ENCODE data around the gene XYLT1. TPM values are rescaled to one million over a fixed set of nuclear protein-coding genes. Genes with fewer than 3 reads are reported as not detected.

Gene XYLT1
- total RNA-seq, 2 experiments from 2014 or later, result 46.6 to 50.1 TPM

DNA sequence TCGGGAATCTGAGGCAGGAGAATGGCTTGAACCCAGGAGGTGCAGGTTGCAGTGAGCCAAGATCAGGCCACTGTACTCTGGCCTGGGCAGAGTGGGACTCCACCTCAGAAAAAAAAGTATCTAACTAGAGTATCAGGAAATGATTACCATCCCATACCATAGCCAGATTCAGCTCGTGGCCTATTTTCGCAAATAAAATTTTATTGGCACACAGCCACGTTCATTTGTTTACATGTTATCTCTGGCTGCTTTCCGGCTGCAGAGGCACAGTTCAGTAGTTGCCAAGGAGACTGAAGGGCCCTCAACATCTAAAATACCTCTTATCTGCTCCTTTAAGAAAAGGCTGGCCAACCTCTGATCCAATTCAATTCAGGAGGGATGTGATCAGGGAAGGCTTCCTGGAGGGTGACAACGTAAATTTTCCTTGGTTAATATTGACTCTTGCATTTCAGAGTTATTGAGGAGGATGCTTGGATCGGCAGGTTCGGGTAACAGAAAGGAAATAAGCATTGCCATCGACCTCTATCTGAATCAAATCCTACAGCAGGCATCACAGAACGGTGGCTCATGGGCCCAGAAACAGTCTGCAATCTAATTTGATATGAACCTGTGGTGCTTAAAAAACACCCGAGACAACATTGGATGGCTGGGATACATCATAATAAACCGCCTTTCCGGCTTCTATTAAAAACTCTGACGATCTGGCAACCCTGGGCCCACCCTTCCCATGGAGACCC is 73.8 kb downstream of the XYLT1 start:
- Mint-ChIP-seq H3K9me3 (peaks cover 10% of the 10 kb centered on the region), H3K4me3 (no peak overlapping the region), H3K4me1 (peaks cover 45% of the 10 kb centered on the region), H3K27me3 (no peaks in the 10 kb centered on the region), H3K36me3 (ENCODE audit: low read depth) (peaks cover 50% of the 10 kb centered on the region), H3K27ac (peak overlapping the region; percentile 57)
- DNase-seq, result peak; percentile 13
- POLR2A ChIA-PET, result no interaction called here
- CTCF ChIA-PET, result interaction anchor here (0.6 kb wide), 1 partner anchor 48 kb away, joined by 3 read pairs; no protein-coding TSS in a partner anchor

- ChIA-PET POLR2A (no interaction called here), CTCF (no interaction called here)
- no peaks in the 10 kb centered on the region for H3K27me3 Mint-ChIP-seq
- H3K27ac Mint-ChIP-seq, result peak overlapping the region; percentile 57
- H3K36me3 Mint-ChIP-seq (ENCODE audit: low read depth), result peaks cover 53% of the 10 kb centered on the region
- peaks cover 15% of the 10 kb centered on the region for H3K9me3 Mint-ChIP-seq
- no peak overlapping the region for H3K4me3 Mint-ChIP-seq
- H3K4me1 Mint-ChIP-seq, result peaks cover 48% of the 10 kb centered on the region
- DNase-seq, result no peak
Measured at GRCh38 chr16:17395849-17396480, 74.8 kb downstream of the XYLT1 start.

- Mint-ChIP-seq H3K4me3 (no peak overlapping the region), H3K9me3 (peaks cover 15% of the 10 kb centered on the region), H3K4me1 (peaks cover 48% of the 10 kb centered on the region), H3K36me3 (ENCODE audit: low read depth) (peaks cover 62% of the 10 kb centered on the region), H3K27ac (peak overlapping the region; percentile 31), H3K27me3 (no peaks in the 10 kb centered on the region)
- ChIA-PET POLR2A (no interaction called here), CTCF (interaction anchor here (1.2 kb wide), 1 partner anchor 18 kb away, joined by 3 read pairs; no protein-coding TSS in a partner anchor)
- peak; percentile 21 for DNase-seq
Measured at GRCh38 chr16:17392857-17393692, 77.7 kb downstream of the XYLT1 start.

DNA sequence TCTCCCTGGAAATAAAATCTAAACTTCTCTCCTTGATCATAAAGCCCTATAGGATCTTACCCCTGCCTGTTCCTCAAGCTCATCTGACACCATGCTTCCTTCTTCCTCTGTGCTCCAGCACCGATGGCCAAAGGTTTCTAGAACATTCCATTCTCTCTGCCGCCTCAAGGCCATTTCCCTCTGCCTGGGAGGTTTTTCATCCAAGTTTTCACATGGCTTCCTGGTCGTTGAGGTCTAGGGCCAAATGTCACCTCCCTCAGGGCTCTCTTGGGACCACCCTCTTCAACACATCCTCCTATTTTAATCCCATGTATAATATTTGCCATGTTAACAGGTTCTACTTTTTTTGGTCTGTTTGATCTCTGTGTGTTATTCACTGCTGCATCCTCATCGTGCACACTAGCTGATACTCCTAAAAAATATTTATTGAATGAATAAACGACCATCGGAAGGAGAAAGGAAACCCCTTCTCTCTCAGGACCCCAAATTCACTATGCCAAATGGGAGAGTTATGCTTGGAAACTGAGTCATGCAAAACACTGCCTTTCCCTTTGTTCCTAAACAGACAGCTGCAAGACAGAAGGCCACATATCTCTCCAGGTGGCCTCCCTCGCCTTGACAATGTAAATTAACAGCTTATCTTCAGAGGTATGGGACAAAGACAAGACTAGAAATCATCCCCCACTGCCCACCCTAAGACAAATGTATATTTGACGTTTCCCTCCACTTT is 78.5 kb downstream of the XYLT1 start:
- no peaks in the 10 kb centered on the region for H3K27me3 Mint-ChIP-seq
- peaks cover 65% of the 10 kb centered on the region for H3K36me3 Mint-ChIP-seq (ENCODE audit: low read depth)
- H3K4me1 Mint-ChIP-seq, result peaks cover 45% of the 10 kb centered on the region
- CTCF ChIA-PET, result interaction anchor here (1.2 kb wide), 1 partner anchor 18 kb away, joined by 3 read pairs; no protein-coding TSS in a partner anchor
- peaks cover 15% of the 10 kb centered on the region for H3K9me3 Mint-ChIP-seq
- no peak overlapping the region for H3K4me3 Mint-ChIP-seq
- H3K27ac Mint-ChIP-seq, result no peak overlapping the region
- no peak for DNase-seq
- POLR2A ChIA-PET, result no interaction called here

DNA sequence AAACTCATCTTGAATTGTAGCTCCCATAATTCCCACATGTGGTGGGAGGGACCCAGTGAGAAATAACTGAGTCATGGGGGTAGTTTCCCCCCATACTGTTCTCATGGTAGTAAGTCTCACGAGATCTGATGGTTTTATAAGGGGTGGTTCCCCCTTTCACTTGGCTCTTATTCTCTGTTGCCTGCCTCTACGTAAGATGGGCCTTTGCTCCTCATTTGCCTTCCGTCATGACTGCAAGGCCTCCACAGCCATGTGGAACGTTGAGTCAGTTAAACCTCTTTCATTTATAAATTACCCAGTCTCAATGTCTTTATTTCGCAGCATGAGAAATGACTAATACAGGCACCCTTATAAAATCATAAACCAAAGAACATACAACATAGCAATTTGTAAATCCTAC is 79.0 kb downstream of the XYLT1 start:
- H3K4me3 Mint-ChIP-seq, result no peak overlapping the region
- ChIA-PET POLR2A (no interaction called here), CTCF (no interaction called here)
- peaks cover 62% of the 10 kb centered on the region for H3K36me3 Mint-ChIP-seq (ENCODE audit: low read depth)
- peaks cover 43% of the 10 kb centered on the region for H3K4me1 Mint-ChIP-seq
- H3K27ac Mint-ChIP-seq, result no peak overlapping the region
- no peaks in the 10 kb centered on the region for H3K27me3 Mint-ChIP-seq
- peaks cover 15% of the 10 kb centered on the region for H3K9me3 Mint-ChIP-seq
- no peak for DNase-seq

- Mint-ChIP-seq H3K4me3 (no peak overlapping the region), H3K36me3 (ENCODE audit: low read depth) (peaks cover 55% of the 10 kb centered on the region), H3K4me1 (peaks cover 58% of the 10 kb centered on the region), H3K27ac (no peak overlapping the region), H3K9me3 (peaks cover 15% of the 10 kb centered on the region), H3K27me3 (no peaks in the 10 kb centered on the region)
- ChIA-PET CTCF (interaction anchor here (3.4 kb wide), 1 partner anchor 18 kb away, joined by 10 read pairs; no protein-coding TSS in a partner anchor), POLR2A (no interaction called here)
- no peak for DNase-seq
Measured at GRCh38 chr16:17389384-17389783, 81.4 kb downstream of the XYLT1 start.

GRCh38 chr16:17387256-17387655 is 83.5 kb downstream of the XYLT1 start:
- Mint-ChIP-seq H3K4me3 (no peak overlapping the region), H3K4me1 (peaks cover 59% of the 10 kb centered on the region), H3K27ac (no peak overlapping the region), H3K9me3 (peaks cover 5% of the 10 kb centered on the region), H3K27me3 (no peaks in the 10 kb centered on the region), H3K36me3 (ENCODE audit: low read depth) (peaks cover 50% of the 10 kb centered on the region)
- ChIA-PET CTCF (interaction anchor here (1.1 to 3.4 kb wide), 3 partner anchors 12 to 19 kb away, joined by 3 to 10 read pairs (median 3); no protein-coding TSS in a partner anchor), POLR2A (no interaction called here)
- DNase-seq, result no peak

- H3K27me3 Mint-ChIP-seq, result no peaks in the 10 kb centered on the region
- no peak overlapping the region for H3K27ac Mint-ChIP-seq
- no peak for DNase-seq
- peaks cover 42% of the 10 kb centered on the region for H3K36me3 Mint-ChIP-seq (ENCODE audit: low read depth)
- ChIA-PET CTCF (interaction anchor here (1.5 kb wide), 1 partner anchor 29 kb away, joined by 3 read pairs; no protein-coding TSS in a partner anchor), POLR2A (no interaction called here)
- no peak overlapping the region for H3K4me3 Mint-ChIP-seq
- H3K9me3 Mint-ChIP-seq, result peaks cover 3% of the 10 kb centered on the region
- peaks cover 58% of the 10 kb centered on the region for H3K4me1 Mint-ChIP-seq
Measured at GRCh38 chr16:17386229-17386628, 84.5 kb downstream of the XYLT1 start.

- no peaks in the 10 kb centered on the region for H3K27me3 Mint-ChIP-seq
- H3K9me3 Mint-ChIP-seq, result no peaks in the 10 kb centered on the region
- CTCF ChIA-PET, result interaction anchor here (1.5 to 1.6 kb wide), 2 partner anchors 15 to 19 kb away, joined by 3 to 5 read pairs; no protein-coding TSS in a partner anchor
- H3K4me1 Mint-ChIP-seq, result peaks cover 59% of the 10 kb centered on the region
- no peak for DNase-seq
- H3K27ac Mint-ChIP-seq, result no peak overlapping the region
- H3K36me3 Mint-ChIP-seq (ENCODE audit: low read depth), result peaks cover 38% of the 10 kb centered on the region
- POLR2A ChIA-PET, result no interaction called here
- H3K4me3 Mint-ChIP-seq, result no peak overlapping the region
Measured at GRCh38 chr16:17384471-17384870, 86.3 kb downstream of the XYLT1 start.

DNA sequence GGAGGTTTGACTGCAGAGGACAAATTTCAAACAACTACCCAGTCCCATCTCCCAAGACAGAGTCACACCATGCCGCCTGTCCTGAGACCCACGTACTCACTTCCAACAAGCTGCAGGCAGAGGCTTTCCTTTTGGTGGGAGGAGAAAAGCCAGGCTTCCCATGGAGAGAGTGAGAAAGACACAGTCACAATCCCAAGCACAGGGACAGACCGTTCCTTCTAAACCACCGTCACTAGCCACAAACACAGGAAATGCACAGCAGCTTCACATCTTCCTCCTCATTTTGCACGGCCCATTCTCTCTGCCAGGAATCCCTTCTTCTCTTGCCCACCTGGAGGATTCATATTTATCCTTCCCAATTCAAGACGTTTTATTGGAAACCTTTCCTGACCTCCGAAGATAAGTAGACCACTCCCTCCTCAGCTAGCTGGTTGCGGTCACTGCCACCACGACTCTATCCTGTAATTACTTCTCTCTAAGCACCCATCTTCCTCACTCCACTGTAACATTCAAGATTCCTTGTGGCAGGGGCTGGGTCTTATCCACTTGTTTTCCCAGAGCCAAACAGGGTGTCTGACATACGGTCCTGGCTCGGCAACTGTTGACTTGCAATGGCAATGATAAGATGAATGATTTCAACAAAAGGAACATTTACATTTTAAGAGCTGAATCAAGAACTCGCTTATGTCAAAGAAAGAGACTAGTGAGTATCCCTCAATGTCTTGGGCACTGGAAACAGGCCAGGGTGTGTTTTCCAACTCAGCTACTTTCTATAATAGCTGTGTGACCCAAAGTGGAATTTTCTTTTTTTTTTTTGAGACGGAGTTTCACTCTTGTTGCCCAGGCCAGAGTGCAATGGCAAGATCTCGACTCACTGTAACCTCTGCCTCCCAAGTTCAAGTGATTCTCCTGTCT is 87.6 kb downstream of the XYLT1 start:
- POLR2A ChIA-PET, result interaction anchor here (0.6 kb wide), 1 partner anchor 46 kb away, joined by 3 read pairs; no protein-coding TSS in a partner anchor

GRCh38 chr16:17382514-17382913 is 88.2 kb downstream of the XYLT1 start:
- ChIA-PET CTCF (no interaction called here), POLR2A (no interaction called here)
- no peak for DNase-seq
- Mint-ChIP-seq H3K4me1 (peaks cover 72% of the 10 kb centered on the region), H3K36me3 (ENCODE audit: low read depth) (peaks cover 33% of the 10 kb centered on the region), H3K9me3 (no peaks in the 10 kb centered on the region), H3K27me3 (no peaks in the 10 kb centered on the region), H3K4me3 (no peak overlapping the region), H3K27ac (peak overlapping the region; percentile 59)

More for the DNA sequence above, 87.6 kb downstream of the XYLT1 start:
- Mint-ChIP-seq H3K27me3 (no peaks in the 10 kb centered on the region), H3K27ac (peak overlapping the region; percentile 59), H3K9me3 (no peaks in the 10 kb centered on the region), H3K4me1 (peaks cover 66% of the 10 kb centered on the region), H3K4me3 (peak overlapping the region; percentile 26), H3K36me3 (ENCODE audit: low read depth) (peaks cover 35% of the 10 kb centered on the region)
- DNase-seq, result no peak
- CTCF ChIA-PET, result interaction anchor here (1.5 to 1.6 kb wide), 2 partner anchors 13 to 18 kb away, joined by 3 to 5 read pairs; no protein-coding TSS in a partner anchor

All from activated CD4-positive, alpha-beta T cell treated with anti-CD3 and anti-CD28 coated beads, Interleukin-2, amount 10 ng/mL, durations not matched to agents 7 days and 5 days (primary cell).